SKM-1 treated with dmso at 0.1 percent for 144 hours (cell line): Measurements from ENCODE around the gene PKMYT1.

ENCODE experiments used
- DNase-seq: peaks from one replicate; lab custom pipeline; 2025; ENCODE audit not compliant: unreplicated experiment; lab: John Stamatoyannopoulos, UW

PKMYT1 gene

GRCh38 chr16:2974319-2975056 lies 5.8 kb downstream of the PKMYT1 start:
- no peak for DNase-seq

DNA sequence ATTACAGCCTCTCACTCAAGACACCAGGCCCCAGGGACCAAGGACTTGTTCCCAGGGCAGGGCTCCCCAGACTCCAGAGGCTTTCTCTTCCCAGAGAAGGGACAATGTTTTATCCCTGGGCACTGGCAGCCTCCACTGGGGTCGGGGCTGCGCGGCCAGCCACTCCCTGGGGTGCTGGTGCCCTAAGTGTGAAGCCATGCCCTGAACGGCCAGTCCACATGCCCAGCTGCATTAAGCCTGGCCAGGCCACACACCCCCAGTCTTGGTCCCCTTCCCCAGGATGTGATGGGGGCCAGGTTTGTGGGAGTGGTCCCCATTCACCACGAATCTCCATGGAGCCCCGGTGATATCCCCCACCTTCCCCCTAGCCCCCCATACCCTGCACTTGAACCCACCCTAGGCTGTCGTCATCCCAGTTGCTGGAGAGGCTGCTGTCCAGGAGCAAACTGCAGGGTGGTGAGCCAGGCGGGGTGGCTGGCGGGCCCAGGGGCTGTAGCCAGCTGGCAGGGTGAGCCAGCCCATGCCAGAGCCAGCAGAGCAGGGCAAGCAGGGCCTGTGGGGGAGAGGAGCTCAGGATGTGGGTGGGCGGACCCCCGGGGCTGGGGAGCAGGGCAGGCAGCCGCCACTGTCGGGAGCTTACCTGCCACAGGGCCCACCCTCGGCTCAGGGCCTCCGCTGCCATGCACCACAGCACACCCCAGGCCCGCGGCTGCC lies 6.5 kb downstream of the PKMYT1 start:
- DNase-seq = no peak

DNA sequence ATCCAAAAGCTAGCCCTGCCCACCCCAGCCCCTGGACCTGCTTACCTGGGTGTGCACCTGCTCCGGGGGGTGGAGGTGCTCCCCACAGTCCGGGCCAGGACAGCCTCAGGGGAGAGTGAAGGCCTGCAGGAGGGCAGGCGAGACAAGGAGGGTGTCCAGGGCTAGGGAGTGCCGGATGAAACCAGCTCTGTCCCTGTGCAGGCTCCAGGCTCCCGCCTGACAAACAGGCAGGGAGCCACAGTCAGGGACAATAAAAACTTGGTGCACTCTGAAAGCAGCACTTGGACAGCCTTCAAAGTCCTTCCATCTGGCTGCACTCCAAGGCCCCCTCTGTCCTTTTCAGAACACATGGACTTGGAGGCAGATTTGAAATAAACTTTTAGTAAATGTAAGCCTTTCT lies 7.2 kb downstream of the PKMYT1 start:
- no peak for DNase-seq

- no peak for DNase-seq
Observed at GRCh38 chr16:2971985-2972784, 8.1 kb downstream of the PKMYT1 start.

GRCh38 chr16:2971134-2971984 lies 8.9 kb downstream of the PKMYT1 start:
- DNase-seq = no peak

DNA sequence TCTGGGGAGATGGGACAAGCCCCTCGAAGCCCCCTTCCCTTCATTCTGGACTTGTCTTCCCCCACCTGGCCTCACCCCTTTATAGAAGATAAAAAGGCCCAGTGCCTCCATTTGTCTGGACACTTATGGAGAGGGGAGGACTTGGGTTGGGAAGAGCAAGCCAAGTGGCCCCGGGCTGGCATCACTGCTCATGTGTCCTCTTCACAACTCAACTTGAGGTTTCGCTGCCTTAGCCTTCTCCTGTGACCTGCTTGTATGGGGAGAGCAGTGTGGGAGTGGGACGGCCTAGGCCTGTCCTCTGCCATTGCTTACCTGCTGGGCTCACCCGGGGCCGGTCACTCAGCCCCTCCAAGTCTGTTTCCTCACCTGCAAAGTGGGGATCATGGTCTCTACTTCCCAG lies 9.7 kb downstream of the PKMYT1 start:
- no peak for DNase-seq

- DNase-seq = peak; percentile 59
Observed at GRCh38 chr16:2969545-2970521, 10.4 kb downstream of the PKMYT1 start.

GRCh38 chr16:2968738-2969544 lies 11.3 kb downstream of the PKMYT1 start, which contains the start of gene PAQR4:
Gene PAQR4, plus strand, starts transcription at chr16:2969348. Its CDS starts 327 bp downstream, at chr16:2969675.
- DNase-seq = peak; percentile 79

- DNase-seq = no peak
Observed at GRCh38 chr16:2968368-2968737, 11.9 kb downstream of the PKMYT1 start.

GRCh38 chr16:2967721-2968161 lies 12.5 kb downstream of the PKMYT1 start:
- DNase-seq = no peak

DNA sequence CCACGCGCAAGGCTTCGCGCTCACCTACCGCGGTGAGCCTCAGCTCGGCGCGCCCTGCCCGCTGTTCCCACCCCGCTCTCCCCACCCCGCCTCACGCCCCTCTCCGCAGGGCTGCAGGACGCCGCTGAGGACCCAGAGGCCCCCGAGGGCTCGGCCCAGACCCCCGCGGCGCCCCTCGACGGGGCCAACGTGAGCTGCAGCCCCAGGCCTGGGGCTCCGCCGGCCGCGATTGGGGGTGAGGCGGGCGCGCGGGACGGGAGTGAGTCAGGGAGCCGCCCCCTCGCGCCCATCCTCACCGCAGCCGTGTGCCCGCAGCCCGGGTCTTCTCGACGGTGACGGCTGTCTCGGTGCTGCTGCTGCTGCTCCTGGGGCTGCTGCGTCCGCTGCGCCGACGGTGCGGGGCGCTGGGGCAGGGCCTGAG lies 13.0 kb downstream of the PKMYT1 start:
- DNase-seq = no peak

DNA sequence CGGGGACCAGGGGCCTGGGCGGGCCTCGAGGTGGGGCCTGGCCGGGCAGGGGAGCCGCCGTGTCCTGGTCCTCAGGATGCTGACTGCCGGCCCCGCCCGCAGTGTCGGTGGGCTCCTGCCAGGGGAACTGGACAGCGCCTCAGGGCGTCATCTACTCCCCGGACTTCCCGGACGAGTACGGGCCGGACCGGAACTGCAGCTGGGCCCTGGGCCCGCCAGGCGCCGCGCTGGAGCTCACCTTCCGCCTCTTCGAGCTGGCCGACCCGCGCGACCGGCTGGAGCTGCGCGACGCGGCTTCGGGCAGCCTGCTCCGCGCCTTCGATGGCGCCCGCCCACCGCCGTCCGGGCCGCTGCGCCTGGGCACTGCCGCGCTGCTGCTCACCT lies 13.4 kb downstream of the PKMYT1 start:
- DNase-seq = no peak

DNA sequence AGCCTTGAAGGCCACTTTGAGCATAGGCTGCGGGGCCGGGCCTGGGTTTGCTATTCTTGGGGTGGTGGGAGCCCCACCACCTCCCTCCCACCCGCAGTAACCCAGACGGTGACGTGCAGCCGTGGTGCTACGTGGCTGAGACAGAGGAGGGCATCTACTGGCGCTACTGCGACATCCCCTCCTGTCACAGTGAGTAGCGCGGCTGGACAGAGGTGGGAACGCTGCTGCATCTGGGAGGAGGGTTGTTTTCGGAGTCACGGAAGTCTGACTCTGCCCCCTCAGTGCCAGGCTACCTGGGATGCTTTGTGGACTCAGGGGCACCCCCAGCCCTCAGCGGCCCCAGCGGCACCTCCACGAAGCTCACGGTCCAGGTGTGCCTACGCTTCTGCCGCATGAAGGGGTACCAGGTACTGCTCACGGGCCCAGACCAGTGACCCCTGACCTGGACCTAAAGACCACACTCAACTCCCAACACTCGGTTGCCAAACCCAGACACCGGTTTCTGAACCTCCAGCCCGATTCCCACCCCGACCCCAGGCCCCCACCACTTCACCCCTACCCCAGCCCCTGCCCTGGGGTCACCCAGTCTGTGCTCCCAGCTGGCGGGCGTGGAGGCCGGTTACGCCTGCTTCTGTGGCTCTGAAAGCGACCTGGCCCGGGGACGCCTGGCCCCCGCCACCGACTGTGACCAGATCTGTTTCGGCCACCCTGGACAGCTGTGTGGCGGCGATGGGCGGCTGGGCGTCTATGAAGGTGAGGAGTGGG lies 14.0 kb downstream of the PKMYT1 start:
- DNase-seq = no peak

DNA sequence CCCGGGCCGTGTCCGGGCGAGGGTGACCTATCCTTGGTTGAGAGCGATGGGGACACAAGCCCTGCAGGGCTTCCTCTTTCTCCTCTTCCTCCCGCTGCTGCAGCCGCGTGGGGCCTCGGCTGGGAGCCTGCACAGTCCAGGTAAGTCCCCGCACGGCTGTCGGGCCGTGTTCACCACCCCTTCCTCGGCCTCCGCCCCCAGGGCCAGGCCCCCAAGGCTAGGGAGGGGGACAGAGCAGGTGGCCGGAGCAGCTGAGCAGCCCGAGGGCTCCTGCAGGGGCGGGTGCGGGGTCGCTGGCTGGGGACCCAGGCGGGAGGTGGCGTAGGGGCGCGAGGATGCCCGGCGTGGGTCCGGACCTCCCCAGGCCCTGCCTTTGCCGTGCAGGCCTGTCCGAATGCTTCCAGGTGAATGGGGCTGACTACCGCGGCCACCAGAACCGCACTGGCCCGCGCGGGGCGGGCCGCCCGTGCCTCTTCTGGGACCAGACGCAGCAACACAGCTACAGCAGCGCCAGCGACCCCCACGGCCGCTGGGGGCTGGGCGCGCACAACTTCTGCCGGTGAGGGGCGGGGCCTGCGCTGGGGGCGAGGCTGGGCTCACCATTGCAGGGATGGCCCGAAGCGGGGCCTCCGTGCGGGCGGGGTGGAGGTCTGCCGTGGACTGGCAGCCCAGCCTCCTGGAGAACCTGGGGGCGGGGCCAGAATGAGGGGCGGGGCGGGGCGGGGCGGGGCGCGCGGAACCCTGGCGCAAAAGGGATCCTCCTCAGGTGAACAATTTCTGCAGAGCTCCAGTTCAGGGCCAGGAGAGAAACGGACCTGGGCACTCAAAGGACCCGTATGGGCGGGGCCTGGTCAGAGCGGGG lies 15.5 kb downstream of the PKMYT1 start:
- peak; percentile 84 for DNase-seq

GRCh38 chr16:2963723-2964474 lies 16.3 kb downstream of the PKMYT1 start, which contains the start of gene KREMEN2:
Gene KREMEN2, plus strand, starts transcription at chr16:2964275. Its CDS starts 246 bp downstream, at chr16:2964521.
- DNase-seq = peak; percentile 53

DNA sequence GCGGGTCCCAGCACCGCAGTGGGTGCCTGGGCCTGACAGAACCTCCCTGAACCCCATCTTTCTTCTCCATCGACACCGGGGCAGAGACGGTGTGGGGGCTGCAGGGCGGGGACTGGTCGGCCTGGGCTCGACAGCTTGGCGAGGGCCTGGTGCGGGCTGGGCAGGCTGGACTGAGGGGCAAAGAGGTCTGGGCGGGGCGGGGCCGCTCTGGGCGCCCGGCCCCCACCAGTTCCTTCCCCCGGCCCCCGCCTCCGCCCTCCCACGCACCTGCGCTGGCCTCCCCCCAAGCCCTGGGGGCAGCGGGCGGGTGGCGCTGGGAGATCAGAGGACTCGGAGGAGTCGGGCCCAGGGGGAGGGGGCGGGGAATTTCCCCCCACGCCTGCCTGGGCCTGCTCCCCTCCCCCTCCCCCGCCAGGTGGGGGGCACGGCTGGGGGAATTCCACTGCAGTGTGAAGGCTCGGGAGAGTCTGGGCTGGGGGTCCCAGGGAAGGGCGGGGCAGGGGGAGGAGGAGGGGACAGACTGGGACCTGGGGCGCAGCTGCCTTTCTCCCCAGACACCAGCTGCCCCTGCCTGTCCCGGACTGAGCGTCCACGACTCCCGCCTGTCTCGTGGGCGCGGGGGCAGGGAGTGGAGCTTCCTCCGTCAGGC lies 17.0 kb downstream of the PKMYT1 start:
- no peak for DNase-seq
